DMS 273 treated with DMSO at 0.1 percent for 48 hours (cell line): ENCODE measurements around the gene ZCCHC7.
"Not testable (repeated sequence)": the region's sequence is repeated elsewhere in the genome, so short reads cannot be mapped to it uniquely, and the experiment has no call there.

ENCODE experiments used
- DNase-seq: peaks from one replicate; lab custom pipeline; 2025; lab: John Stamatoyannopoulos, UW

ZCCHC7 gene

GRCh38 chr9:37295796-37296195 lies 175.4 kb downstream of the ZCCHC7 start:
- peak; percentile 7 for DNase-seq

GRCh38 chr9:37297592-37297991 lies 177.2 kb downstream of the ZCCHC7 start:
- no peak for DNase-seq

- DNase-seq: no peak
Observed at GRCh38 chr9:37300620-37301019, 180.2 kb downstream of the ZCCHC7 start.

- no peak for DNase-seq
Observed at GRCh38 chr9:37301042-37301853, 180.9 kb downstream of the ZCCHC7 start.

- no peak for DNase-seq
Observed at GRCh38 chr9:37301854-37302172, 181.4 kb downstream of the ZCCHC7 start.

GRCh38 chr9:37302277-37302676 lies 181.9 kb downstream of the ZCCHC7 start:
- peak; percentile 61 for DNase-seq

- not testable (repeated sequence) for DNase-seq
Observed at GRCh38 chr9:37303272-37303671, 182.9 kb downstream of the ZCCHC7 start.

- DNase-seq: no peak
Observed at GRCh38 chr9:37309136-37309535, 188.8 kb downstream of the ZCCHC7 start.

GRCh38 chr9:37311938-37312708 lies 191.7 kb downstream of the ZCCHC7 start:
- DNase-seq: no peak

GRCh38 chr9:37324261-37324683 lies 203.9 kb downstream of the ZCCHC7 start:
- DNase-seq: no peak

GRCh38 chr9:37324691-37325490 lies 204.5 kb downstream of the ZCCHC7 start:
- no peak for DNase-seq

GRCh38 chr9:37325778-37326177 lies 205.4 kb downstream of the ZCCHC7 start:
- no peak for DNase-seq

- no peak for DNase-seq
Observed at GRCh38 chr9:37327553-37327952, 207.2 kb downstream of the ZCCHC7 start.

GRCh38 chr9:37328556-37329227 lies 208.3 kb downstream of the ZCCHC7 start:
- no peak for DNase-seq

GRCh38 chr9:37329576-37329975 lies 209.2 kb downstream of the ZCCHC7 start:
- no peak for DNase-seq

GRCh38 chr9:37331871-37332270 lies 211.5 kb downstream of the ZCCHC7 start:
- no peak for DNase-seq

GRCh38 chr9:37332578-37332977 lies 212.2 kb downstream of the ZCCHC7 start:
- DNase-seq: no peak

GRCh38 chr9:37333288-37333687 lies 212.9 kb downstream of the ZCCHC7 start:
- DNase-seq: no peak

GRCh38 chr9:37335238-37335637 lies 214.9 kb downstream of the ZCCHC7 start:
- no peak for DNase-seq

GRCh38 chr9:37336150-37336549 lies 215.8 kb downstream of the ZCCHC7 start:
- no peak for DNase-seq

GRCh38 chr9:37337301-37337890 lies 217.0 kb downstream of the ZCCHC7 start:
- no peak for DNase-seq

GRCh38 chr9:37338218-37338617 lies 217.8 kb downstream of the ZCCHC7 start:
- DNase-seq: no peak
